DMS53 treated with DMSO at 0.1 percent for 48 hours (cell line): Measurements from ENCODE around the gene ANKH.
"Not testable (repeated sequence)": the region's sequence is repeated elsewhere in the genome, so short reads cannot be mapped to it uniquely, and the experiment has no call there.

Experiments
- DNase-seq: peaks from one replicate; lab custom pipeline; 2025; ENCODE audit not compliant: unreplicated experiment; lab: John Stamatoyannopoulos, UW

ANKH gene

DNA sequence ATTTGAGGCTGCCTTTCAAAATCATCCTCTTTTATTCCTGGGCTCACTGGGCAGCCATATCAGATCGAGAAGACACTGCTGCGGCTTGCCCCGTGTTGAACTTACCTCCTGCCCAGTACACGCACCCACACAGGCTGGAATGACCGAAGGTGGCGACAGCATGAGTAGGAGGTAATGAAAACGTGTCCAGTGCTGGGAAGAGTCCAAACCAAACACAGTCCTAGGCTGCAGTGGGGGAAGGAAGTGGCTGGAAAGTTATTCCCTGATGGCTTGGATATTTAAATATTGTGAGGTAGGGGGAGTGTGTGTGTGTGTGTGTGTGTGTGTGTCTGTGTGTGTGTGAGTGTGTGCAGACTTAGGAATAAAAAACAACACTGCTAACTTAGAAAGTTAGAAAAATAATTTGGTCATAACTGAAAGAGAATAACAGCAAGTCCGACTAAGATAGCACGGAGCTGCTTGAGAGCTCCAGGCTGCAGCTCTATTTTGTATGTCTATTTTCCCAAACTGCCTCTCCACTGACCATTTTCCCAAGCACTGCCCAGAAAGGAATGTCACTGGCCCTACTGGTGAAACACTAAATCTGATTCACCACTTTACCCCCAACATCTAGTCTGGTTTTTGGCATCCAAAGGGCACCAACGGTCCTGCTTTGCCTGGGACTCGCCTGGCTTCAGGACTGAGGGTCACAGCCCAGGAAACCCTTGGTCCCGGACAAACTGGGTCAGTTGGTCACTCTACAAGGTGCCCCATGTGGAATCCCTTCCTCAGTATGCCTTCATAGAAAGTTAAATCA, 41.2 kb downstream of the ANKH start:
- no peak for DNase-seq

DNA sequence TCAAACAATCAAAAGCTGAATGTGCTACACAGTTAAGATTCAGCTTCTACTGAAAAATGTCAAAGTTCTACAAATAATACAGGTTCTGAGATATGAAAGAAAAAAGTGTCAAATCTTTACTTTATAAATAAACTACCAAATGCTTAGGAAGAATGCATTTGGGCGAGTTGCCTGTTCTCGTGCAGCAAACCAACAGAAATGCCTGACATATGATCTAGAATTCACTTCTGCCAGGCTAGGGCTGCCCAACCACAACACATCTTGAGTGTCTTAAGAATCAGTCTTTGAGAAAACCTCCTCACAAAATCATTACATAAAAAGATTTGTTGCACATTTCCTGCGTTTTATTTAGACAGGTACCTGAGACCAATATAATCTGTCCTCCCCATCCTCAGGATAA, 42.2 kb downstream of the ANKH start:
- DNase-seq, result no peak

DNA sequence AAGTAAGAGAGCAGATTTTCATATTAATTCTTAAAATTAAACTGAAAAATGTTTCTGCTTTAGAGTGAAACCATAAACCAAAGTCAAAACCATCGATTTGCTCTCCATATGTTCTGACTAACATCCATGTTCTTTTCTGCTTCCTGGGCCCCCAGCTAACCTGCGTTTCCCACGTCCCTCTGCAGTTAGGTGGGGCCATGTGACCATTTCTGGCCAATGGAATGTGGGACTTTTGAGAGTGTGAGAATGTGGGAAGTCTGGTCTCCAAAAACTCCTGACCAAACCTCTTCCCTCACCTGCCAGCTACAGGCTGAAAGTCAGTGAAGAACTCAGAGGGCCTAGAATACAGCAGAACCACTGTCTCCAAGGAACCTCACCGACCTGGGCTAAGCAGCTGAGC, 44.9 kb downstream of the ANKH start:
- no peak for DNase-seq

DNA sequence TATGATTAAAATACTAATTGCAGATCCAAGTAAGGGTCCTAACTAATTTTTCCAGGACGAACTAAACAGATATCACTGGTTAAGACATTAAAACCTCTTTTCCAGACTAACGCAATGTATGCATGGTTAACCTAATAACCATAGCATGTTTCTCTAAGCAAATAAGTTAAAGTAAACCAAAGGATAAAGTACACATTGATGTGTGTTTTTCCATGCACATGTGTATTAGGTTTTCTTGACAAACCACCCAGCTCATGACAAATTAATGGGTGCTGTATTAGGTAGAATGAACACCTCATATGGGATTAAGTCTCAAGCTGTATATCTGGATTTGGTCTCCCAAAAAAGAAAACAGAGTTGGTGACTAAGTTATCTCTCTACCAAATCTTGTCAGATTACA, 45.6 kb downstream of the ANKH start:
- DNase-seq, result no peak

DNA sequence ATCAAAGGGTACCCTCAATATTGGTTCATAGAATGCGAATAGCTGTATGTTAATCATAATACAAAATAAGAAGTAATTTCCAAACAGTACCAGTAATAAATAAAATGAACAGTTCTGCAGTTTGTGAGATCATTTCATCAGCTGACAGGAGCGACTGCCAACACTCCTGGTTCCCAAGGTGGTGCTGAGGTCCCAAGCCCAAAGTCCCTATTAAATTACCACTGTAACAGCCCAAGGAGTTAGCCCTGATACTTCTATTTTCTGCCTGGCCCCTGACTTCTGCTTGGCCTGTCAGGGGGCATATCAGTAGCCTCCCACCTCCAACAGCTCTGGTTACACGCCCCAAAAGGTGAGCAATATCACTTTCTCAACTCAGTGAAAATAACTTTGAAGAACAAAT, 47.1 kb downstream of the ANKH start:
- no peak for DNase-seq

DNA sequence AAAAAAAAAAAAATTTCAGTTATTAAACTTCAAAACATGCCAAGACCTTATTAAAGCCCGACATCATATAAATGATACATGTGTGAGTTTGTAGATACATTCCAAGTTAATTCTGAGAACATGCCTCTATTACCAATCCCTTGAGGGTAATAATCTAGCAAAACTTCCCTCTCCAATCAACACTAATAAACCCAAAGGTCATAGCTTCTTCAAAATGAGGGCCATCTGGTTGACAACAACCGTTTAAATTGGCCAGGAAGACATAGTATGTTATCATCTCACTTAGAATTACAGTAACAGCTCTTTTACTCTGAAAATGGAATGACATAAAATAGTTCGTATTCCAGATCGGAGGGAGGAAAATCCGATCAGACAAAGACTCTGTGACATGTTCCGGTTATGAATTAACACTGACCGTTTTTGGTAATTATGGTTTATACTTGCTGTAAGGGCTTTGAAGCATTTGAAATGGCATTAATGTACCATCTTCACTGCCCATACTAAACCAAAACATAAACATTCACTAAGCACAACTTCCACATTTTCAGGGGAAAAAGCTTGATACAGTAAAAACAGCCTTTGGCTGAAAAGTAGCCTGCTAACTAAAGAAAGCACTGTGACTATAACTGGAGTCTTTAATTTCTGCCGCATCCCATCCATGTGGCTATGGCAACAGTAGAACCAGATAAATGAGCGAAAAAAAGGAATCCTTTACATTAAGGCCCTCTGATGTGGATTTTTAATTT, 50.3 kb downstream of the ANKH start:
- DNase-seq, result no peak

DNA sequence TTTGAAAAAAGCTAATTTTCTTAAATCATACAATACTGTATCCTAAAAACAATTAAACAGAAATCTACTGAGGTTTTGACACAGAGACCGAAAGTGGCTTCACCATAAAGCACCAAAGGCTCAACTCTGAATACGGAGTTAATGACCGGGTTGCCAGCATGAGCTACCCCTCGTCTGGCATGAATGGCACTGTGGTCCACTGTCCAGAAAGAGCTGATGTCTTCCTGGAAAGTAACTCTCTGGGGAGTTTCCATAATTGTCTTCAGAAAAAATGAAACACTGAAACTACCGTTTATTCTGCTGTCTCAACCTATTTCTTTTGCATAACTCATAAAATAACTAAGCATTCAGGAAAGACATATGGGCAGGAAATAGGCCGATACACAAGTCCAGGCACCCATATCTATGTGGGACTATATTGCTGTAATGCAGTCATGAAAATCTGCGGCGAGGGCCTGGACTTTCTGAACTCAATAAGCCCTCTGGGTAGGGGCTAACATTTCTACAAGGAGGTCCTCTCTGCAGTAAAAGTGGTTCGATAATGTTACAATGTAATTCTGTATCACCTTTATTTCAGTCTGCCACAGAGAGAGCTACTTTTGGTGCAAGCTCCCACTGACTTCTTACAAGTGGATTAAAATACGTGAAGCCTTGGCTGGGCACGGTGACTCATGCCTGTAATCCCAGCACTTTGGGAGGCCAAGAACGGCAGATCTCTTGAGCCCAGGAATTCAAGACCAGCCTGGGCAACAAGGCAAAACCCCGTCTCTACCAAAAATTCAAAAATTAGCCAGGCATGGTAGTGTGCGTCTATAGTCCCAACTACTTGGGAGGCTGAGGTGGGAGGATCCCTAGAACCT, 52.4 kb downstream of the ANKH start:
- no peak for DNase-seq

DNA sequence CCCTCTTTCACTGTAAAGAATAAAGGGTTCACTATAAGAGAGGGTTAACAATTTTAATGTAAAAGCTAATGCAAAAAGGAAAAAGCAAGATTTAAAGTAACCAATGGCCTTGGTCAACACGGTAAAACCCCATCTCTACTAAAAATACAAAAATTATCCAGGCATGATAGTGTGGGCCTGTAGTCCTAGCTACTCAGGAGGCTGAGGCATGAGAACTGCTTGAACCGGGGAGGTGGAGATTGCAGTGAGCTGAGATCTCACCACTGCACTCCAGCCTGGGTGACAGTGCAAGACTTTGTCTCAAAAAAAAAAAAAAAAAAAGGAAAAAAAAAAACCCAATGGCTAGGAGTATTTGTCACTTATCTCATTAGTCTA, 53.8 kb downstream of the ANKH start:
- not testable (repeated sequence) for DNase-seq

DNA sequence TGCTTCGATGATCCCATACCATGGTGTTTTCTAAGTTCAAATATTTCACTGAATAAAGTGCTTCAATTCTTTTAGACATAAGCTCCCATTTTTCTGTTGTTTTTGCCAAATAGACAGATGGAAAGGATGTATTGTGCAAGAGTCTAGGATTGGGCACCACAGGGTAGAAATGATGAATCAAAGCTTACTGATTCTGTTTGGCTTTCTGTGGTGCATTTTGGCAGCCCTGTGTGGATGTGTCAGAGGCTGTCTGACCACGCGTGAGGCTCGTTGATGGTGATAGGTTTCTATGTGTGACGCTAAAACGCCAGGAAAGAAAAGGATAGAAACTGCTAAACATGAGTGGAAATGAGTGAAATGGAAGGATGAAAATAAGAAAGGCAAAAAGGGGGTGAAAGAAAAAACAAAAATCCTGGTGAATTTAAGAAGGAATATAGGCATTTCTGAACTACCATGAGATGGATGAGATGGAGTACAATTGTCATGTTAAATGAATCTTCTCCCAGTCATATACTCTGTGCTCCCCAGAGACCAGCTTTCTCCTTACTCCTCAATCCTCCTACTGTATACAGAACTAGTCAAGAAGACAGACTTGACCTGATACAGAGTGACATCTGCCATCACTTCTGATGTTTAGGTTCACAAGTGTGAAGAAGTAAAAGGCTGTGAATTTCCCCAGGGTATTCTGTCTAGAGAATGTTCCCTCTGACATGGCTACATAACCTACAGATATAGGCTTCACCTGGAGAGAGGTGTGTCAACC, 54.4 kb downstream of the ANKH start:
- no peak for DNase-seq

DNA sequence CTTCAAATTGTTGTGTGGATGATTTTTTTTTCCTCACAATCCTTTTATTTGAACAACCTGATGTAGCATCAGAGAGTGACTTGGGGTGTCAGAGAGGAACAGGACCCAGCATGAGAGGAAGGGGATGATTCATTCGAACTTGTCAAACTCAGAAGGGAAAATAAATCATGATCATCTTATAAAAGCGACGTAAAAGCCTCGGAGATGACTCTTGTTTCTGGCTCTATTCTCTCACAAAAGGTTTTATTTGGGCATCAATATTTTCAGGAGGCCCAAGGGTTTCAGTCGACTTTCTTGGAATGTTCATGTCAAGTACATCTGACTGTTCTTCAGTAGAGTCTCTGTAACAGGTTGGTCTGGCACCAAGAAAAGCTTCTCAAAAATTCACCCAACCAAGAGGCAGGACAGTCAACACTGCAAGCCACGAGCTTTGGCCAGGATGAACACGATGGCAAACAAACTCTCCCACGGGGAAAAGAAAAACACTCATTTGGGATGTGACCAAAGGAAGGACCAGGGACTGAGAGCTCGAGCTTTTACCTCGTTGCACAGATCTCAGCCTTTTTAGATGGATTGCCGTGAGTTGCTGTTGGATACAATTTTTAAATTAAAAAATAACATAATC, 55.1 kb downstream of the ANKH start:
- no peak for DNase-seq

DNA sequence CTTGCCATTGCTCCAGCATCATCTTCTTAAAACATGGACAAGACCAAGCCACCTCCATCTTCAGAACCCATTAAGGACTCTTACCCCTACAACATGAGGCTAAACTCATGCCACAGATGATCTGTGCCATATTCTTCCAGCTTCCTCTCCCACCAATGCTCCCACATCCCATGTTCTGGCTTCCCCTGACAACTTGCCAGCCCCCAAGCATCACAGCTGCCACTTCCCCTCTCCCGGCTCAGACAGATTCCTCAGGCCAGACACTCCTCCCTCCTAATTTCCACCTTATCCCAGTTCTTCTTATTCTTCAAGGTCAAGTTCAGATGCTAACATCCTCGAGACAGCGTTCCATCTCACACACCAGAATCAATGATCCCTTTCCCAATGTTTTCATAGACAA, 57.8 kb downstream of the ANKH start:
- no peak for DNase-seq

DNA sequence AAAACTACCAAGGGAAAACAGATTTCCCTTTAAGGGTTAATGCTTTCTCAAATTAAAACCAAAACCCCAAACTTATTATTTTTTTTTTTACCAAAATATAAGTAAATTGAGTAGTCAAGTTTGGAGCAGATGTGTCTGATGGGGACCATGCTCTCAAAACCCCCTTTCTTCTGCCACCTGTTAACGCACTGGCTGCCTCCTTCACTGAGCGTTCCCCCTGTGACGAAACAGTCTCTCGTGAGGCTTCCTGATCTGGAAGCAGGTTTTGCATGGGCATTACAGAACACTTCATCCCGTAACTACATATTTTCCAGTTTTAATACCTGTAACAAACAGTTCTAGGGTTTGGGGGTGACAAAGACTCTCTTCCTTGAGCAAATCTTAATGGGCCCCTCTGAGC, 59.4 kb downstream of the ANKH start:
- no peak for DNase-seq

DNA sequence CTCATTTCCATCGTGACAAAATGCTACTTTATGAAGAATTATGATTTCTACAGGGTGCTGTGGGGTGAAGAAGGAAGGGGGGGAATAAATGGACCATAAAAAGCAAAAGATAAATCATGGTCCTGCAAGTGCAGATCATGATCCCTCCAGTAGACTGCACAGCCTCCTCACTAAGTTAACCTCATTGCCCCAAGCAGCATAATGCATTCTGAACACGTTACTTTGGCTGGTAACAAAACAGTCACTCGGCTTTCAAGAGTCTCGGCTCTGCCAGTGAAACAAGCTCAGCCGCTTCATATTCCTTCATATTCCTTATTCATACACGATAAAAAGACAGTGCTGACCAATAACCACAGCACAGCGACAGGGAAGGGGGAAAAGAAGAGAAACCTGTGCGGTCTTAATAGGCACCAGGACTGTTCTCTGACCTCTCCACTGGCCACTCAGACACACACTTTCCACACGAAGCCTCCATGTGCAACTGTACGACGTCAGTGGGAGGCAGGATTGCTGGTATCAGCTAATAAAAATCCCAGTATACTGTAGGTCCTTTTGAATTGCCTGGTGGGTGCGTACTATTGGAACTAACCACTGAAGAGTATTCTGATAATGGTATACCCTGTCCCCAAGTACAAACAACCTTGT, 60.5 kb downstream of the ANKH start:
- no peak for DNase-seq

DNA sequence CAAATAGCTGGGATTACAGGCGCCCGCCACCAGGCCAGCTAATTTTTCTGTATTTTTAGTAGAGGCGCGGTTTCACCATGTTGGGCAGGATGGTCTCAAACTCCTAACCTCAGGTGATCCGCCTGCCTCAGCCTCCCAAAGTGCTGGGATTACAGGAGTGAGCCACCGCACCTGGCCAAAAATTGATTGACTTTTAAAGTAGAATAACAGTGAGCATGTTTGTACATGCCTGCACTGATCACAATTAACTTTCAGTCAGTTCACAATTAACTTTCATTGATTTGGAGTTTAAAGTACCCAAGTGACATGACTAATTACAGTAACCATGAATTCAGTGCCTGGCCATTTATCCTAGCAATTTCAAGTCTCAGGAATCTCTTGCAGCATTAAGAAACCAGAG, 61.3 kb downstream of the ANKH start:
- no peak for DNase-seq

DNA sequence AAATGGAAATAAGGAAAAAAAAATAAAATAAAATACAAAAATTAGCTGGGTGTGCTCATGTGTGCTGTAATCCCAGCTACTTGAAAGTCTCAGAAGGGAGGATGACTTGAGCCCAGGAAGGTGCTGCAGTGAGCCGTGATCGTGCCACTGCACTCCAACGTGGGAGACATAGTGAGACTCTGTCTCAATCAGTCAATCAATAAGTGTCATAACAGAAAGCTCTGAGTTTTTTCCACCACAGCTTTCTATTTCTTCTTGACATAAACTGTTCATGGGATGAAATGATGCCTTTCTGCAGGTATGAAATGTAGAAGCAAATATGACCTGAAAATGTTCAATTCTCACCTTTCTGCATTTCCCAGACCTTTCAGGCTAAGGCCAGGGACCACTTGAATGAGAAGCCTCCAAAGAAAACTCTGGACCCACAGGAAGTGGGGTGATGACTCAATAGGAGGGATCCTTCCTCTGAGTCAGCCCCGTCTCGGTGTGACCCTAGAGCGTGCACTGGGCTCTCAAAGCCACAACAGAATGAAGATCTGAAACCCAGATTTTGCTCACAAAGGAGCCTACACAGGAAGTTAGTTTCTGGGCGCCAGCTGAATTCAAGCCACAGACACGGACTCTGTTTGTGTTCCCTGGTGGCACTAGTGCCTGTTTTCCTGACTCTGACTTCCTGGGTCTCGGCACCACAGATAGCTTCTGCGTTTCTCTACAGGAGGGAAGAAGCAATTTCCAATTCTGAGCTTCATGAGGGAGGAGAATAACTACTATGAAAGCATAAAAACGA, 62.0 kb downstream of the ANKH start:
- no peak for DNase-seq

DNA sequence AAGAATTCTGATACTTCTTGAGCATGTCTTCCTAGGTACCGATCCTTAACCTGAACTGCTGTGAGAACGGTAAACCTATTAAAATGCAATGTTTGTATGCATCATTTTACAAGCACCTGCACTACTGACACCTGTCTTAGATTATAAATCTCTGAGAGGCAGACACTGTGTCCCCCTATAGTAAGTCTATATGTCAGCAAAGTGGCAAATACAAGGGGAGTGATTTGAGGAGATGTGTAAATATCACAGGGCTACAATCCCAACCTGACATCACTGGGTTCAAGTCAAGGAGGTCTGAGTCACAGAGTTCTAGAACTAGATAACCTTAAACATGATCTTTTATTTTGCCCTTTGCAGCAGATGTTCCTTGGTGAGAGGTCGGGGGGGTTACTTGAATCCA, 64.1 kb downstream of the ANKH start:
- no peak for DNase-seq

DNA sequence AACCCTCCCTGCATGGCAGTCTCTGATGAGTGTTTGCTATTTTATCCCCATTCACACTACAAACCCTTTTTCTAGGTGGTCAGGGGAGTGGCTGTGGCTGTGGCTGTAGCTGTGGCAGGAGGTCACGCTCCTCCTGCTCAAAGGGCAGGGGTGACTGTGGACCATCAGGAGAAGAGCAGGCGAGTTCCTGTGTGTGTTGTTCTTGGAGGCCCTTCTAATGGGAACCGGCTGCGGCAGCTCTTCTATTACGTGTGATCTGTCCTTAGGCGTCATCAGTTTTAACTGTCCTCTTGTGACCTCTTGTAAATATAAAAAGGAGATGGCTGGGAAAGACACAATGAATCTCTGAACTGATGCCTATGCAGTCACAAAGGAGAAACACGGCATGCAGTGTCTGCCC, 65.1 kb downstream of the ANKH start:
- no peak for DNase-seq

DNA sequence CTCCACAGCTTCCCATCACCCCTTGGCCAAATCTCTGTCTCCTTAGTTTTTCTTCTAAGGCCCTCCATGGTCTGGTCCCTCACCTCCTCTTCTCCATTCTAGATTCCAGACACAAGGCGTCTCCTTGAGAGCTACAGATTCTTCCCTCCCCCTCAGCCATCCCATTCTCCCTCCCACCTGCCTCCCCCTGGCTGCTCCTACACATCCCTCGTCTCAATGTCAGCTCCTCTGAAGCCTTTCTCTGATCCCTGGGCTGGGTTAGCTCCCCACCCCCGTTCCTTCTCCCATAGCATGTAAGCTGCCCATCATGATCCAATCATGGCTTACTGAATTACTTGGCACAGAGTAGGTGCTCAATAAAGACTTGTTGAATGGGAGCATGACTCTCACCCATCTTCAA, 69.0 kb downstream of the ANKH start:
- DNase-seq, result no peak

DNA sequence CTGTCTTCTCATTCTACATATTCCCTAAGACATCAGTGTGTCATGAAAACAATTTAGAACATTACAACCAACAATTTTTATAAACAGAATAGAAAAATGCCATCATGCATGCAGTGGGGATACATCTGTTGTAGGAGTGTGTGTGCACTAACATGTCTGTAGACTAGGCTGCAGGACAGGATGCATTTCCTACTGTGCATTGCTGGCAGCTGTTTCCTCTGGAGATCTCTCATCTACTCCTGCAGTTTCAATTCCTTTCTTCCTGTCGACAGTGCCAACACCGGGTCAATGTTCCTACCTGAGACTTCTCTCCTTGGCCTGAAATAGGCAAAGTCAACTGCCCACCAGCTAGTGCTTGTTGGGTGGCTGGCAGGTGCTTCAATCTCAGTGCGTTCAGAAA, 69.8 kb downstream of the ANKH start:
- no peak for DNase-seq
